ENCODE results near the gene TMEM45A. TPM values are rescaled to one million over a fixed set of nuclear protein-coding genes. Genes with fewer than 3 reads are reported as not detected.

Gene TMEM45A
- total RNA-seq, 1 experiment from 2014 or later: 10.1 TPM

GRCh38 chr3:100537646-100538338 is 45.4 kb downstream of the TMEM45A start:
- Histone ChIP-seq H4K91ac (ENCODE audit: insufficient read length, low read depth, low read length) (no peak overlapping the region), H4K5ac (ENCODE audit: insufficient read length, low read depth, low read length) (no peak overlapping the region), H2BK20ac (ENCODE audit: low read depth, low read length, poor library complexity, severe bottlenecking) (no peak overlapping the region), H3K9me3 (ENCODE audit: control insufficient read depth, low read depth, low read length) (no peaks in the 10 kb centered on the region), H4K8ac (replicated peaks; ENCODE audit: insufficient read length, low read depth, low read length) (no peak overlapping the region), H3K27me3 (ENCODE audit: insufficient read depth, low read length) (no peaks in the 10 kb centered on the region), H3K79me1 (ENCODE audit: insufficient read depth, low read depth, low read length, poor library complexity, severe bottlenecking) (no peaks in the 10 kb centered on the region), H3K9ac (ENCODE audit: extremely low read depth, insufficient read length, low read length) (no peak overlapping the region), H2BK5ac (ENCODE audit: insufficient read length, low read length) (no peak overlapping the region), H3K27ac (ENCODE audit: insufficient read length, low read depth, low read length) (no peak overlapping the region), H3K56ac (ENCODE audit: insufficient read length, low read depth, low read length) (no peak overlapping the region), H3K18ac (ENCODE audit: insufficient read length, low read depth, low read length) (no peak overlapping the region), H3K4ac (ENCODE audit: low read depth, low read length) (no peak overlapping the region), H3K4me1 (ENCODE audit: insufficient read depth, low read length) (no peaks in the 10 kb centered on the region), H2BK12ac (ENCODE audit: insufficient read length, low read depth, low read length) (no peak overlapping the region), H2AK5ac (ENCODE audit: insufficient read length, low read length) (no peak overlapping the region), H3K23me2 (ENCODE audit: insufficient read length, low read depth, low read length, poor library complexity, severe bottlenecking) (no peaks in the 10 kb centered on the region), H2BK120ac (ENCODE audit: low read depth, low read length, poor library complexity, severe bottlenecking) (no peak overlapping the region), H3T11ph (ENCODE audit: low read length) (no peak overlapping the region), H2AFZ (ENCODE audit: low read length) (no peak overlapping the region), H3K79me2 (ENCODE audit: insufficient read depth, low read length) (no peaks in the 10 kb centered on the region), H4K20me1 (ENCODE audit: control insufficient read depth, insufficient read depth, insufficient read length) (no peaks in the 10 kb centered on the region), H3K4me2 (ENCODE audit: insufficient read depth, insufficient read length, low read length) (no peak overlapping the region), H3K14ac (ENCODE audit: insufficient read depth, low read length) (no peak overlapping the region), H2BK15ac (ENCODE audit: low read depth, low read length) (no peak overlapping the region), H3K23ac (ENCODE audit: insufficient read length, low read depth, low read length) (no peak overlapping the region)
- no peak for DNase-seq
- no peaks in the 10 kb centered on the region for H3K4me1 Mint-ChIP-seq
- no peak for TF ChIP-seq CTCF (conservative IDR thresholded peaks at IDR 0.05)
- no peaks in the 10 kb centered on the region; a peak in 2 of 5 replicates for H3K9me3 Mint-ChIP-seq
- no peak overlapping the region; a peak in 1 of 7 replicates for H3K27ac Mint-ChIP-seq
- H3K27me3 Mint-ChIP-seq (ENCODE audit: low read depth): no peaks in the 10 kb centered on the region
- peaks cover 0 to 1% (median 0%) of the 10 kb centered on the region in 3 experiments; a peak in 2 of 7 replicates for H3K36me3 Mint-ChIP-seq (ENCODE audit: insufficient read depth in 1 of 3, low read depth in 3 of 3)
- H3K4me3 Mint-ChIP-seq: no peak overlapping the region
- no CpG with 5 or more reads among the region's 5 CpGs for WGBS (ENCODE audit: extremely low coverage, insufficient read length, low lambda C conversion rate)
